CD8-positive, alpha-beta memory T cell (primary cell): Measurements from ENCODE around the gene SWAP70. TPM values are rescaled to one million over a fixed set of nuclear protein-coding genes. Genes with fewer than 3 reads are reported as not detected.

Experiments used
- CTCF ChIA-PET: fragments of 350-600 bp; sonication (Branson Sonifier 250); formaldehyde crosslinking; loops from one replicate; lab custom pipeline; 2021; ENCODE audit warnings: antibody characterized with exemption; lab: Charles Lee
- POLR2A ChIA-PET: fragments of 350-600 bp; sonication (Branson Sonifier 250); formaldehyde crosslinking; loops from one replicate; lab custom pipeline; 2021; ENCODE audit warnings: antibody characterized with exemption; lab: Charles Lee
- DNase-seq, 5 donors: peaks; one replicate each; pipeline versions ENCODE4 v3.0.0 to v3.0.0-alpha.2; 2020 to 2022; ENCODE audit warnings: mixed read lengths in 1 of 5
- H3K27ac ChIP-seq: one replicate; pipeline ENCODE4 v1.7.0; 2013; ENCODE audit warnings: low read depth, mild to moderate bottlenecking, low read length, moderate library complexity
- H3K27me3 ChIP-seq: 2 replicates; pipeline ENCODE4 v1.7.0; 2013; ENCODE audit warnings: low read length, mild to moderate bottlenecking; ENCODE audit not compliant: insufficient read depth, poor library complexity, severe bottlenecking
- H3K36me3 ChIP-seq: 2 replicates; pipeline ENCODE4 v1.7.0; 2013; ENCODE audit warnings: mild to moderate bottlenecking, low read length, moderate library complexity; ENCODE audit not compliant: insufficient read depth
- H3K4me1 ChIP-seq: 2 replicates; pipeline ENCODE4 v1.7.0; 2013; ENCODE audit warnings: mild to moderate bottlenecking, low read length, moderate library complexity; ENCODE audit not compliant: insufficient read depth
- H3K4me3 ChIP-seq: 2 replicates; pipeline ENCODE4 v1.7.0; 2013; ENCODE audit warnings: mild to moderate bottlenecking, low read length
- H3K9me3 ChIP-seq: 2 replicates; pipeline ENCODE4 v1.7.0; 2013; ENCODE audit warnings: mild to moderate bottlenecking, low read length
- H3K27ac Mint-ChIP-seq, 8 donors: one replicate each; pipeline ENCODE4 v1.8.0; 2020 to 2021; ENCODE audit warnings: mixed read lengths in 8 of 8, mild to moderate bottlenecking in 6 of 8, inconsistent platforms in 3 of 8, moderate library complexity in 3 of 8
- H3K27me3 Mint-ChIP-seq, 2 donors: one replicate each; pipeline ENCODE4 v1.8.0; 2020 to 2021; ENCODE audit warnings: mixed read lengths in 2 of 2, mild to moderate bottlenecking in 1 of 2, moderate library complexity in 1 of 2
- H3K36me3 Mint-ChIP-seq, 3 donors: one replicate each; pipeline ENCODE4 v1.8.0; 2020 to 2021; ENCODE audit warnings: mixed read lengths in 3 of 3, inconsistent platforms in 1 of 3, mild to moderate bottlenecking in 1 of 3
- H3K4me1 Mint-ChIP-seq, 3 donors: one replicate each; pipeline ENCODE4 v1.8.0; 2020 to 2021; ENCODE audit warnings: mixed read lengths in 3 of 3, inconsistent platforms in 1 of 3, mild to moderate bottlenecking in 1 of 3
- H3K4me3 Mint-ChIP-seq, 7 donors: one replicate each; pipeline ENCODE4 v1.8.0; 2020 to 2021; ENCODE audit warnings: mixed read lengths in 7 of 7, mild to moderate bottlenecking in 6 of 7, moderate library complexity in 4 of 7, inconsistent platforms in 2 of 7
- H3K9me3 Mint-ChIP-seq, 5 donors: one replicate each; pipeline ENCODE4 v1.8.0; 2020 to 2022; ENCODE audit warnings: mixed read lengths in 5 of 5, mild to moderate bottlenecking in 3 of 5, moderate library complexity in 2 of 5, inconsistent platforms in 1 of 5
- polyA plus RNA-seq: library from polyadenylated mRNA; unstranded; fragments of 300-500 nt; fragmentation: Illumina TruSeq; gene quantifications from one replicate; pipeline ENCODE4 v1.2.3, GENCODE V29; 2021
- total RNA-seq, 2 experiments: library from RNA; stranded (reverse); gene quantifications; one replicate each; pipeline ENCODE4 v1.2.3, GENCODE V29; 2021

SWAP70 gene
- total and polyA plus RNA-seq, 3 experiments from 2014 or later = 5.8 to 7.8 (median 7.8) TPM

GRCh38 chr11:9732453-9732852 lies 68.6 kb downstream of the SWAP70 start:
- Histone ChIP-seq H3K4me3 (no peak overlapping the region), H3K27ac (no peak overlapping the region), H3K9me3 (no peaks in the 10 kb centered on the region), H3K4me1 (no peaks in the 10 kb centered on the region), H3K27me3 (no peaks in the 10 kb centered on the region), H3K36me3 (no peaks in the 10 kb centered on the region)
- Mint-ChIP-seq H3K27me3 (no peaks in the 10 kb centered on the region), H3K36me3 (peaks cover 14 to 39% (median 39%) of the 10 kb centered on the region in 3 donors), H3K9me3 (peaks cover 9 to 21% (median 16%) of the 10 kb centered on the region in 5 donors), H3K27ac (no peak overlapping the region), H3K4me1 (no peaks in the 10 kb centered on the region), H3K4me3 (no peak overlapping the region)
- POLR2A ChIA-PET = no interaction called here
- CTCF ChIA-PET = no interaction called here
- no peak for DNase-seq

GRCh38 chr11:9733212-9733611 lies 69.3 kb downstream of the SWAP70 start:
- no peak for DNase-seq
- Histone ChIP-seq H3K27ac (no peak overlapping the region), H3K9me3 (no peaks in the 10 kb centered on the region), H3K27me3 (no peaks in the 10 kb centered on the region), H3K4me3 (no peak overlapping the region), H3K36me3 (no peaks in the 10 kb centered on the region), H3K4me1 (no peaks in the 10 kb centered on the region)
- peaks cover 13 to 39% (median 39%) of the 10 kb centered on the region in 3 donors for H3K36me3 Mint-ChIP-seq
- H3K27me3 Mint-ChIP-seq = no peaks in the 10 kb centered on the region
- H3K4me3 Mint-ChIP-seq = no peak overlapping the region
- H3K9me3 Mint-ChIP-seq = peaks cover 9 to 21% (median 16%) of the 10 kb centered on the region in 5 donors
- no peaks in the 10 kb centered on the region for H3K4me1 Mint-ChIP-seq
- no peak overlapping the region for H3K27ac Mint-ChIP-seq
- ChIA-PET POLR2A (no interaction called here), CTCF (no interaction called here)

GRCh38 chr11:9735236-9735635 lies 71.4 kb downstream of the SWAP70 start:
- no peaks in the 10 kb centered on the region for H3K36me3 ChIP-seq
- ChIA-PET POLR2A (no interaction called here), CTCF (interaction anchor here (2.6 kb wide), 1 partner anchor 13 kb away, joined by 9 read pairs; no protein-coding TSS in a partner anchor)

GRCh38 chr11:9735919-9736318 lies 72.0 kb downstream of the SWAP70 start:
- peaks cover 17 to 48% (median 34%) of the 10 kb centered on the region in 3 donors for H3K36me3 Mint-ChIP-seq
- no peaks in the 10 kb centered on the region for H3K27me3 ChIP-seq
- ChIA-PET CTCF (interaction anchor here (2.6 kb wide), 1 partner anchor 12 kb away, joined by 9 read pairs; no protein-coding TSS in a partner anchor), POLR2A (no interaction called here)
- no peak overlapping the region for H3K4me3 Mint-ChIP-seq
- H3K27ac Mint-ChIP-seq = no peak overlapping the region
- no peaks in the 10 kb centered on the region for H3K4me1 ChIP-seq
- no peak for DNase-seq
- H3K36me3 ChIP-seq = no peaks in the 10 kb centered on the region
- no peaks in the 10 kb centered on the region for H3K9me3 ChIP-seq
- H3K9me3 Mint-ChIP-seq = peaks cover 9 to 21% (median 16%) of the 10 kb centered on the region in 5 donors
- H3K4me3 ChIP-seq = no peak overlapping the region
- no peak overlapping the region for H3K27ac ChIP-seq
- no peaks in the 10 kb centered on the region for H3K27me3 Mint-ChIP-seq
- no peaks in the 10 kb centered on the region for H3K4me1 Mint-ChIP-seq

More at GRCh38 chr11:9735236-9735635, 71.4 kb downstream of the SWAP70 start:
- Histone ChIP-seq H3K4me3 (no peak overlapping the region), H3K4me1 (no peaks in the 10 kb centered on the region), H3K27ac (no peak overlapping the region), H3K9me3 (no peaks in the 10 kb centered on the region), H3K27me3 (no peaks in the 10 kb centered on the region)
- DNase-seq = no peak
- Mint-ChIP-seq H3K9me3 (peaks cover 9 to 21% (median 16%) of the 10 kb centered on the region in 5 donors), H3K4me1 (no peaks in the 10 kb centered on the region), H3K27ac (no peak overlapping the region), H3K36me3 (peaks cover 17 to 43% (median 34%) of the 10 kb centered on the region in 3 donors), H3K27me3 (no peaks in the 10 kb centered on the region), H3K4me3 (no peak overlapping the region)

GRCh38 chr11:9736365-9736764 lies 72.5 kb downstream of the SWAP70 start:
- Histone ChIP-seq H3K27me3 (no peaks in the 10 kb centered on the region), H3K4me1 (no peaks in the 10 kb centered on the region), H3K27ac (no peak overlapping the region), H3K36me3 (no peaks in the 10 kb centered on the region), H3K4me3 (no peak overlapping the region), H3K9me3 (no peaks in the 10 kb centered on the region)
- ChIA-PET CTCF (interaction anchor here (2.6 kb wide), 1 partner anchor 12 kb away, joined by 9 read pairs; no protein-coding TSS in a partner anchor), POLR2A (no interaction called here)
- no peaks in the 10 kb centered on the region for H3K27me3 Mint-ChIP-seq
- H3K4me3 Mint-ChIP-seq = no peak overlapping the region
- peaks cover 19 to 50% (median 34%) of the 10 kb centered on the region in 3 donors for H3K36me3 Mint-ChIP-seq
- peaks cover 9 to 21% (median 16%) of the 10 kb centered on the region in 5 donors for H3K9me3 Mint-ChIP-seq
- DNase-seq = no peak
- H3K27ac Mint-ChIP-seq = no peak overlapping the region
- H3K4me1 Mint-ChIP-seq = no peaks in the 10 kb centered on the region

- CTCF ChIA-PET = interaction anchor here (1.2 to 1.5 kb wide), 3 partner anchors 7 to 203 kb away, joined by 3 to 4 read pairs (median 4); no protein-coding TSS in a partner anchor
- no peak overlapping the region for H3K27ac ChIP-seq
These were observed 74.2 kb downstream of the SWAP70 start for GRCh38 chr11:9738116-9738515.

GRCh38 chr11:9738707-9739106 lies 74.8 kb downstream of the SWAP70 start:
- DNase-seq = no peak
- no peaks in the 10 kb centered on the region for H3K36me3 ChIP-seq
- no peak overlapping the region for H3K4me3 Mint-ChIP-seq
- H3K9me3 ChIP-seq = no peaks in the 10 kb centered on the region
- no peaks in the 10 kb centered on the region for H3K4me1 ChIP-seq
- no peak overlapping the region for H3K4me3 ChIP-seq
- CTCF ChIA-PET = no interaction called here
- POLR2A ChIA-PET = no interaction called here
- H3K27me3 Mint-ChIP-seq = no peaks in the 10 kb centered on the region
- H3K27ac ChIP-seq = no peak overlapping the region
- peaks cover 9 to 21% (median 16%) of the 10 kb centered on the region in 5 donors for H3K9me3 Mint-ChIP-seq
- H3K27ac Mint-ChIP-seq = peak overlapping the region in 1 of 8 donors; percentile 25
- H3K4me1 Mint-ChIP-seq = no peaks in the 10 kb centered on the region
- H3K27me3 ChIP-seq = no peaks in the 10 kb centered on the region
- peaks cover 18 to 44% (median 25%) of the 10 kb centered on the region in 3 donors for H3K36me3 Mint-ChIP-seq

More at GRCh38 chr11:9738116-9738515, 74.2 kb downstream of the SWAP70 start:
- Mint-ChIP-seq H3K36me3 (peaks cover 18 to 47% (median 28%) of the 10 kb centered on the region in 3 donors), H3K27ac (peak overlapping the region in 1 of 8 donors; percentile 25), H3K4me1 (no peaks in the 10 kb centered on the region), H3K4me3 (no peak overlapping the region), H3K27me3 (no peaks in the 10 kb centered on the region), H3K9me3 (peaks cover 9 to 21% (median 16%) of the 10 kb centered on the region in 5 donors)
- POLR2A ChIA-PET = no interaction called here
- no peak overlapping the region for H3K4me3 ChIP-seq
- H3K4me1 ChIP-seq = no peaks in the 10 kb centered on the region
- H3K9me3 ChIP-seq = no peaks in the 10 kb centered on the region
- no peak for DNase-seq
- no peaks in the 10 kb centered on the region for H3K36me3 ChIP-seq
- H3K27me3 ChIP-seq = no peaks in the 10 kb centered on the region

GRCh38 chr11:9739123-9739900 lies 75.4 kb downstream of the SWAP70 start:
- H3K27ac ChIP-seq = no peak overlapping the region
- peaks cover 18 to 41% (median 21%) of the 10 kb centered on the region in 3 donors for H3K36me3 Mint-ChIP-seq
- no peak overlapping the region for H3K4me3 Mint-ChIP-seq
- H3K4me1 Mint-ChIP-seq = no peaks in the 10 kb centered on the region
- no peaks in the 10 kb centered on the region for H3K27me3 Mint-ChIP-seq
- no peak overlapping the region for H3K4me3 ChIP-seq
- DNase-seq = no peak
- H3K27ac Mint-ChIP-seq = no peak overlapping the region
- no peaks in the 10 kb centered on the region for H3K27me3 ChIP-seq
- no peaks in the 10 kb centered on the region for H3K9me3 ChIP-seq
- no peaks in the 10 kb centered on the region for H3K36me3 ChIP-seq
- peaks cover 9 to 21% (median 16%) of the 10 kb centered on the region in 5 donors for H3K9me3 Mint-ChIP-seq
- H3K4me1 ChIP-seq = no peaks in the 10 kb centered on the region
- POLR2A ChIA-PET = interaction anchor here (0.9 kb wide), 1 partner anchor 206 kb away, joined by 3 read pairs; no protein-coding TSS in a partner anchor
- CTCF ChIA-PET = no interaction called here
